ENCODE results near the gene OCIAD1. TPM values are rescaled to one million over a fixed set of nuclear protein-coding genes. Genes with fewer than 3 reads are reported as not detected.

Gene OCIAD1
- total and polyA plus RNA-seq, 2 of the 13 experiments (the other 11 are each of a cell fraction or from before 2014, with no cell fraction given) = 67.3 to 74.9 TPM

DNA sequence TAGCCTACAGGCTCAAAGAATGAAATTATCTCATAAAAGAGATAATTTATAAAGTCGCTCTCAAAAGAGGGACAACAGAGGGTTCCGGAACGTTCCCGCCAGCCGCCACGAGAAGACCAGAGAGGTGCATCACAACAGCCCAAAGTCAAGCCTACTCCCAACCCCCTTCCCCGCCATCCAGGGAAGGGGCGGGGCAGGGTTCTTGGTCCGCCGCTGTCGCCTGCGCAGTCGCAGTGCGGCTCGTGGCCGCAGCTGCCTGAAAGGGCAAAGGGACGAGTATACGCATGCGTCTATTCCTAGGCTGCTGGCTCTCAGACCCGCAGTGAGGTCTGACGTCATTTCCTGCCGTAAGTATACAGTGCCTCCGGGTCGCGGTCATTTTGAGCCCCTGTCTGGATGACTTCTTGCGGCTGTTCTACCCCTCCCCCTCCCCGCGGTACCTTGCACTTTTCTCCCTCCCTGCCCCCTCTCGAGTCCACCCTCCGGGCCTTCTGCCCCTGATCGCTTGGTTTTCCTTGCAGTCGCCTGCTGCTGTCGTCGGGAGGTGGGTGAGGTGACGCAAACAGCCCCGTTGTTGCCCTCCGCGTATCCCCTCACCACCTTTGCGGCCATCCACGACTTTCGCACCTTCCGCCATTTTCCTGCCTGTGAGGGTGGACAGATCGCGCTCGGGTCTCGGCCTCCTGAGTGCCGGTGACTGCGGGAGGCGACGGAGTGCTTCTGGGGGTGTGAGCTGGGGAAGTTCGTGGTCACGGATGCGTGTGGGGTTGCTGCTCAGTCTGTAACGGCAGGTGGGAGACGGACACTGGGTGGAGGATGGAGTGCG lies at the start of gene OCIAD1 (continued):
- no peak for TF ChIP-seq ZMYM2 (CRISPR knock-in tag; IDR thresholded peaks at IDR 0.05)
- no peak for TF ChIP-seq DNMT1 (CRISPR knock-in tag; IDR thresholded peaks at IDR 0.05)
- TF ChIP-seq, protein P1, sequence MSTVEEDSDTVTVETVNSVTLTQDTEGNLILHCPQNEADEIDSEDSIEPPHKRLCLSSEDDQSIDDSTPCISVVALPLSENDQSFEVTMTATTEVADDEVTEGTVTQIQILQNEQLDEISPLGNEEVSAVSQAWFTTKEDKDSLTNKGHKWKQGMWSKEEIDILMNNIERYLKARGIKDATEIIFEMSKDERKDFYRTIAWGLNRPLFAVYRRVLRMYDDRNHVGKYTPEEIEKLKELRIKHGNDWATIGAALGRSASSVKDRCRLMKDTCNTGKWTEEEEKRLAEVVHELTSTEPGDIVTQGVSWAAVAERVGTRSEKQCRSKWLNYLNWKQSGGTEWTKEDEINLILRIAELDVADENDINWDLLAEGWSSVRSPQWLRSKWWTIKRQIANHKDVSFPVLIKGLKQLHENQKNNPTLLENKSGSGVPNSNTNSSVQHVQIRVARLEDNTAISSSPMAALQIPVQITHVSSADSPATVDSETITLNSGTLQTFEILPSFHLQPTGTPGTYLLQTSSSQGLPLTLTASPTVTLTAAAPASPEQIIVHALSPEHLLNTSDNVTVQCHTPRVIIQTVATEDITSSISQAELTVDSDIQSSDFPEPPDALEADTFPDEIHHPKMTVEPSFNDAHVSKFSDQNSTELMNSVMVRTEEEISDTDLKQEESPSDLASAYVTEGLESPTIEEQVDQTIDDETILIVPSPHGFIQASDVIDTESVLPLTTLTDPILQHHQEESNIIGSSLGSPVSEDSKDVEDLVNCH (CRISPR knock-in tag; IDR thresholded peaks at IDR 0.05) = no peak
- no peak for TF ChIP-seq ZNF773 (CRISPR knock-in tag; IDR thresholded peaks at IDR 0.05; ENCODE audit: borderline replicate concordance)
- TF ChIP-seq SNAI1 (CRISPR knock-in tag; IDR thresholded peaks at IDR 0.05; ENCODE audit: borderline replicate concordance) = no peak
- TF ChIP-seq ZFP90 (CRISPR knock-in tag; IDR thresholded peaks at IDR 0.05; ENCODE audit: borderline replicate concordance) = no peak
- no peak for TF ChIP-seq SIX4 (CRISPR knock-in tag; IDR thresholded peaks at IDR 0.05)
- TF ChIP-seq, protein P2, sequence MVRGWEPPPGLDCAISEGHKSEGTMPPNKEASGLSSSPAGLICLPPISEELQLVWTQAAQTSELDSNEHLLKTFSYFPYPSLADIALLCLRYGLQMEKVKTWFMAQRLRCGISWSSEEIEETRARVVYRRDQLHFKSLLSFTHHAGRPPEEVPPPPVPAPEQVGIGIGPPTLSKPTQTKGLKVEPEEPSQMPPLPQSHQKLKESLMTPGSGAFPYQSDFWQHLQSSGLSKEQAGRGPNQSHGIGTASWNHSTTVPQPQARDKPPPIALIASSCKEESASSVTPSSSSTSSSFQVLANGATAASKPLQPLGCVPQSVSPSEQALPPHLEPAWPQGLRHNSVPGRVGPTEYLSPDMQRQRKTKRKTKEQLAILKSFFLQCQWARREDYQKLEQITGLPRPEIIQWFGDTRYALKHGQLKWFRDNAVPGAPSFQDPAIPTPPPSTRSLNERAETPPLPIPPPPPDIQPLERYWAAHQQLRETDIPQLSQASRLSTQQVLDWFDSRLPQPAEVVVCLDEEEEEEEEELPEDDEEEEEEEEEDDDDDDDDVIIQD (CRISPR knock-in tag; IDR thresholded peaks at IDR 0.05; ENCODE audit: low read depth) = no peak
- no peak for TF ChIP-seq ZFAT (CRISPR knock-in tag; conservative IDR thresholded peaks at IDR 0.05)
- TF ChIP-seq HOXD1 (CRISPR knock-in tag; IDR thresholded peaks at IDR 0.05) = no peak
- no peak for TF ChIP-seq RFXAP (CRISPR knock-in tag; IDR thresholded peaks at IDR 0.05; ENCODE audit: borderline replicate concordance)
- no peak for TF ChIP-seq SOX6 (IDR thresholded peaks at IDR 0.05)
- no peak for TF ChIP-seq SOX6 (CRISPR knock-in tag; IDR thresholded peaks at IDR 0.05)
- TF ChIP-seq, protein P3, sequence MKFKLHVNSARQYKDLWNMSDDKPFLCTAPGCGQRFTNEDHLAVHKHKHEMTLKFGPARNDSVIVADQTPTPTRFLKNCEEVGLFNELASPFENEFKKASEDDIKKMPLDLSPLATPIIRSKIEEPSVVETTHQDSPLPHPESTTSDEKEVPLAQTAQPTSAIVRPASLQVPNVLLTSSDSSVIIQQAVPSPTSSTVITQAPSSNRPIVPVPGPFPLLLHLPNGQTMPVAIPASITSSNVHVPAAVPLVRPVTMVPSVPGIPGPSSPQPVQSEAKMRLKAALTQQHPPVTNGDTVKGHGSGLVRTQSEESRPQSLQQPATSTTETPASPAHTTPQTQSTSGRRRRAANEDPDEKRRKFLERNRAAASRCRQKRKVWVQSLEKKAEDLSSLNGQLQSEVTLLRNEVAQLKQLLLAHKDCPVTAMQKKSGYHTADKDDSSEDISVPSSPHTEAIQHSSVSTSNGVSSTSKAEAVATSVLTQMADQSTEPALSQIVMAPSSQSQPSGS (CRISPR knock-in tag; IDR thresholded peaks at IDR 0.05) = no peak; the same call in 1 of the 2 replicates
- peak; percentile 5; the same call in 1 of the 3 replicates for TF ChIP-seq MXI1 (IDR thresholded peaks at IDR 0.05; ENCODE audit: borderline replicate concordance, low read depth, low read length)
- TF ChIP-seq ZIK1 (CRISPR knock-in tag; IDR thresholded peaks at IDR 0.05; ENCODE audit: borderline replicate concordance, low read depth) = no peak
- no peak for TF ChIP-seq ZNF883 (CRISPR knock-in tag; IDR thresholded peaks at IDR 0.05; ENCODE audit: not compliant biosample characterization)
- no peak for TF ChIP-seq CC2D1A (CRISPR knock-in tag; IDR thresholded peaks at IDR 0.05)
- TF ChIP-seq XBP1 (CRISPR knock-in tag; IDR thresholded peaks at IDR 0.05) = no peak
- TF ChIP-seq HHEX (CRISPR knock-in tag; IDR thresholded peaks at IDR 0.05) = no peak
- TF ChIP-seq, protein P4, sequence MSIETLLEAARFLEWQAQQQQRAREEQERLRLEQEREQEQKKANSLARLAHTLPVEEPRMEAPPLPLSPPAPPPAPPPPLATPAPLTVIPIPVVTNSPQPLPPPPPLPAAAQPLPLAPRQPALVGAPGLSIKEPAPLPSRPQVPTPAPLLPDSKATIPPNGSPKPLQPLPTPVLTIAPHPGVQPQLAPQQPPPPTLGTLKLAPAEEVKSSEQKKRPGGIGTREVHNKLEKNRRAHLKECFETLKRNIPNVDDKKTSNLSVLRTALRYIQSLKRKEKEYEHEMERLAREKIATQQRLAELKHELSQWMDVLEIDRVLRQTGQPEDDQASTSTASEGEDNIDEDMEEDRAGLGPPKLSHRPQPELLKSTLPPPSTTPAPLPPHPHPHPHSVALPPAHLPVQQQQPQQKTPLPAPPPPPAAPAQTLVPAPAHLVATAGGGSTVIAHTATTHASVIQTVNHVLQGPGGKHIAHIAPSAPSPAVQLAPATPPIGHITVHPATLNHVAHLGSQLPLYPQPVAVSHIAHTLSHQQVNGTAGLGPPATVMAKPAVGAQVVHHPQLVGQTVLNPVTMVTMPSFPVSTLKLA (IDR thresholded peaks at IDR 0.05) = no peak
- peak; percentile 72 for TF ChIP-seq ATF1 (CRISPR knock-in tag; IDR thresholded peaks at IDR 0.05)
- no peak for TF ChIP-seq ZNF138 (CRISPR knock-in tag; IDR thresholded peaks at IDR 0.05; ENCODE audit: low read depth)
- TF ChIP-seq NR2F1 (CRISPR knock-in tag; IDR thresholded peaks at IDR 0.05) = no peak
